ENCODE results near the gene RAB11B.

DNA sequence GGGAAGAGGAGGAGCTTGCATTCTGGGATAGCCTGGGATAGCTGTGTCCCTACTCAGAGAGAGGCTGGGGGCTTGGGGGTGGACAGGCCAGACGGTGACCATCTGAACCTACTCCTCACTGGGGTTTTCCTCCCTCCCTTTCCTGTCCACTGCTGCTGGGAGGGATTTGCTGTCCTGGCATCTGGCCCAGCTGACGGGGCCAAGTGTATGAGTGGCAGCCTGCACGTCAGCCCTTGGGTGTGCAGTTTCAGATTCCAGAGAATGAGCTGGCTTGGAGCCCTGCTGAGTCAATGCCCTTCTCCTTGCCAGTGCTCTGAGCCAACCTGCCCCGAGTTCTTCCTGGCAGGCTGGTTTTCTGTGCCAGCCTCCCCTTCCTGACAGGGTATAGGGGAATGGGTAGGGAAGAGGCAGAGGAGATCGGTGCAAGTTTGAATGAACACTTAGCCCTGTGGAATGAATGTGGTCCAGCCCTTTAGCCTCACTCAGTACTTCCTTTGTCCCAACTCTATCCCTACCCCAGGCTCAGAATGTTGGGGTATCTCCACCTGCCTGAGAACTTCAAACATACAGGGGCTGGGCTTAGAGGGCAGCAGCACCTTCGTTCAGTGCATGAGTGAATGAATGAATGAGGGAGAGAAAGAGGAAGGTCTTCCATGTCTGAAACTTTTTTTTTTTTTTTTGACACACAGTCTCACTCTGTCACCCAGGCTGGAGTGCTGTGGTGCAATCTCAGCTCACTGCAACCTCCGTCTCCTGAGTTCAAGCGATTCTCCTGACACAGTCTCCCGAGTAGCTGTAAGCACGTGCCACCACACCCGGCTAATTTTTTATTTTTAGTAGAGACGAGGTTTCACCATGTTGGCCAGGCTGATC lies 28.0 kb upstream of the RAB11B start:
- TF ChIP-seq CTCF (conservative IDR thresholded peaks at IDR 0.05) (no peak), ZFX (IDR thresholded peaks at IDR 0.05) (no peak)
